Measurements from ENCODE around the gene RBPJ.

The RBPJ gene

DNA sequence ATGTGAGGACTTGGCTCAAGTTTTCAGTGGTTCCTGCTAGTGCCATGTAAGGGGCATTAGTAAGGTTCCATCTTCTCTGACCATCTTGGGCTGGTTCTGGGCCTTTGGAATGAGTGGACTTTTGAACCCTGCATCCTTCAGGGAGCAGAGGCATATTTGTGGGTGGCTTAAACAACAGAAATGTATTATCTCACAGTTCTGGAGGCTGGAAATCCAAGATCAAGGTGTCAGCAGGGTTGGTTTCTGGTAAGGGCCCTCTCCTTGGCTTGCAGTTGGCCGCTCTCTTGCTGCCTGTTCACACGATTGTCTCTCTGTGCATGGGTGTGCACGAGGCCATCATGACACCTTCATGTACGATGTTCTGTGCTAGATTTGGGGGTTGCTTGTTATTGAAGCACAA lies 148.2 kb downstream of the RBPJ start:
- H3K4me3 Mint-ChIP-seq = no peak overlapping the region
- peaks cover 5% of the 10 kb centered on the region for H3K27me3 Mint-ChIP-seq (ENCODE audit: low read depth)
- no peaks in the 10 kb centered on the region for H3K9me3 Mint-ChIP-seq
- no peaks in the 10 kb centered on the region for H3K4me1 Mint-ChIP-seq (ENCODE audit: low read depth)
- no peaks in the 10 kb centered on the region for H3K36me3 Mint-ChIP-seq (ENCODE audit: low read depth)
- no peak overlapping the region for H3K27ac Mint-ChIP-seq

DNA sequence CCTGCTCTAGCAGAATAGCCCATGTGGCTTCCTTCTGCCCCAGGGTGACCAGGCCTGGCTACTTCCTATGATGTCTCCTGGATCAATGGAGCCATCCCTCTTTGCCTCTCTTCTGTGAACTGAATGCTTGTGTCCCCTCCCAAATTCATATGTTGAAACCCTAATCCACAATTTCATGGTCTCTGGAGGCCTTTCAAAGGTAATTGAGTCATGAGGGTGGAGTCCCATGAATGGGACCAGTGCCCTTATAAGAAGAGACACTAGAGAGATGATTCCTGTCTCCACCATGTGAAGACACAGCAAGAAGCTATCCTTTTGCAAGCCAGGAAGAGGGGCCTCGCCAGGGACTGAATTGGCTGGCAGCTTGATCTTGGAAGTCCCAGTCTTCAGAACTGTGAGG lies 151.1 kb downstream of the RBPJ start:
- no peak overlapping the region for H3K4me3 Mint-ChIP-seq
- H3K36me3 Mint-ChIP-seq (ENCODE audit: low read depth) = no peaks in the 10 kb centered on the region
- no peak overlapping the region for H3K27ac Mint-ChIP-seq
- peaks cover 5% of the 10 kb centered on the region for H3K27me3 Mint-ChIP-seq (ENCODE audit: low read depth)
- no peaks in the 10 kb centered on the region for H3K4me1 Mint-ChIP-seq (ENCODE audit: low read depth)
- no peaks in the 10 kb centered on the region for H3K9me3 Mint-ChIP-seq

DNA sequence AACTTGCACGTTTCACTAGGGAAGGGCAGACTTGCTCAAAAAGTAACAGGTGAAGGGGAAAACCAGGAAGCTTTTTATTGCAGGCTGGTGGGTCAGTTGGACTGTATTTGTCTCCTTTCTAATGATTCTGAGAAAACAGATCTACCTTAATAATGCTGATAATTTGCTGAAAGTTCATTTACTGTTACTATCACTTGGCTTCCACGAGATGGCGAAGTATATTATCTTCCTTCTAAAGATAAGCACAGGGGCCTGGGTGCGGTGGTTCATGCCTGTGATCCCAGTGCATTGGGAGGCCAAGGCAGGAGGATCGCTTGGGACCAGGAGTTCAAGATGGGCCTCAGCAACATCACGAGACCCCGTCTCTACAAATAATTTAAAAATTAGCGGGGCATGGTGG lies 153.1 kb downstream of the RBPJ start:
- Mint-ChIP-seq H3K36me3 (ENCODE audit: low read depth) (no peaks in the 10 kb centered on the region), H3K27me3 (ENCODE audit: low read depth) (peaks cover 5% of the 10 kb centered on the region), H3K4me1 (ENCODE audit: low read depth) (no peaks in the 10 kb centered on the region), H3K4me3 (no peak overlapping the region), H3K9me3 (no peaks in the 10 kb centered on the region), H3K27ac (no peak overlapping the region)

DNA sequence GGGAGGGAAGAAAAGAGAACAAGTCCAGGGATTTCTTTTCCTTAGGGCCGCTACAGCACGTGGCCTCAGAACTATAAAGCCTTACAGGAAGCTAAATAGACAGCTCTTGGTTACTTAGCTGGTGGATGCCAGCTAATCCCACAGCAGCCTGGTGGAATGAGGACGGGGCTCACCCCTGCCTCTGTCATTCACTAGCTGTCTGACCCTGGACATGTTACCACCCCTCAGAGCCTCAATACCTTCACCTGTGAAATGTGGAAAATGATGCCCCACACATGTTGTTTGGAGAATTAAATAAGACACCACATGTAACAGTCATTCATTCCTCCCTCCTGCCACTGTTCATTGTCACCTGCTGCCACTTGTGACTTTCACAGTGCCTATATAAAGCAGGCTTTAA lies 153.7 kb downstream of the RBPJ start:
- H3K4me1 Mint-ChIP-seq (ENCODE audit: low read depth) = no peaks in the 10 kb centered on the region
- peaks cover 5% of the 10 kb centered on the region for H3K27me3 Mint-ChIP-seq (ENCODE audit: low read depth)
- no peaks in the 10 kb centered on the region for H3K9me3 Mint-ChIP-seq
- H3K4me3 Mint-ChIP-seq = no peak overlapping the region
- H3K36me3 Mint-ChIP-seq (ENCODE audit: low read depth) = no peaks in the 10 kb centered on the region
- no peak overlapping the region for H3K27ac Mint-ChIP-seq

DNA sequence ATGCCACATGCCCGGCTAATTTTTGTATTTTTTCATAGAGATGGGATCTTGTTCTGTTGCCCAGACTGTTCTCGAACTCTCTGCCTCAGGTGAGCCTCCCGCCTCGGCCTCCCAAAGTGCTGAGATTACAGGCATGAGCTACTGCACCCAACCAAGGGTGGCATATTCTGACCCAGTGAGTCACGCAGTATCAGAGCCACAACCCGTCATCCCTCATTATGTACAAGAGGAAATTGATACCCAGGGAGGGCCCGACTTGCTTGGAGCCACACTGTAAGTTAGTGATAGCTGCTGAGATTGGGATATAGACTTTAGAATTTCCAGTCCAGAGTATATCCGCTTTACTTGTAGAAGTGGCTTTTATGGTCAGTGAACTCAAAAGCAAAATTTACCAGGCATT lies 154.9 kb downstream of the RBPJ start:
- Mint-ChIP-seq H3K4me3 (no peak overlapping the region), H3K36me3 (ENCODE audit: low read depth) (no peaks in the 10 kb centered on the region), H3K27me3 (ENCODE audit: low read depth) (peaks cover 2% of the 10 kb centered on the region), H3K4me1 (ENCODE audit: low read depth) (no peaks in the 10 kb centered on the region), H3K27ac (no peak overlapping the region), H3K9me3 (no peaks in the 10 kb centered on the region)

DNA sequence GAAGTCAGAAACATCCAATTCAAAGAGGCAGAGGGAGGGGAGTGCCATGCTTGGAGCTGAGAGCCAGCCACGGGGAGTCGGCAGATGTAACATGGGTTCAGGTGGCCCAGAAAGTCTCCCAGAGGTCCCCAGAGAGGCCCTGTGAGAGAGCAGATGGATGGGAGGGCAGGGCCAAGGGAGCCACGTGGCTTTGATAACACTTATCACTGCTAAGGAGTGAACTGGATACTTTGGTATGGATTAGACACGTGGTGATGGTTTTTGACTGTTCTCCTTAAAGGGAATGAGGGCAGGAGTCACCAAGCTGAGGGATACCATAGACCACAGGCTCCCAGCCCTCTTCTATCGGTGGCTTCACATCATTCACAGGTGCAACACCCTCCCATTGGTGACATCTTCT lies 155.7 kb downstream of the RBPJ start:
- Mint-ChIP-seq H3K27ac (no peak overlapping the region), H3K4me1 (ENCODE audit: low read depth) (no peaks in the 10 kb centered on the region), H3K9me3 (no peaks in the 10 kb centered on the region), H3K36me3 (ENCODE audit: low read depth) (no peaks in the 10 kb centered on the region), H3K27me3 (ENCODE audit: low read depth) (no peaks in the 10 kb centered on the region), H3K4me3 (no peak overlapping the region)

DNA sequence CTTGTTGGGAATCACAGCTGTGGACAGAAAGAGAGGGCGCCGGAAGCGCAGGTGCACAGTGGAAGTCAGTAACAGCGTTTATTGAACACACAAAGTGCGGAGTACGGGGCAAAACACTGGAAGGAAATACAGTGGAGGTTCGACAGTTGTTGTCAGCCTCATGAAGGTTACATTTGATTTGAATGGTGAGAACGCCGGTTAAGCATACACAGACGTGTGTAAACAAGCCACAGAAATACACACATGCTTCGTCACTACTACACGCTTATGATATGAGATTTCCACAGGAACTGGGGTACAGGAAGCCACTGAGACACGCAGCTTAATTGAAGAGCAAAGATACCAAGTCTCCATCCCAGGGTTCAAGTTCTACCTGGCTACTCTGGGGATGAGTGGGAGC lies 157.5 kb downstream of the RBPJ start:
- H3K27me3 Mint-ChIP-seq (ENCODE audit: low read depth) = no peaks in the 10 kb centered on the region

DNA sequence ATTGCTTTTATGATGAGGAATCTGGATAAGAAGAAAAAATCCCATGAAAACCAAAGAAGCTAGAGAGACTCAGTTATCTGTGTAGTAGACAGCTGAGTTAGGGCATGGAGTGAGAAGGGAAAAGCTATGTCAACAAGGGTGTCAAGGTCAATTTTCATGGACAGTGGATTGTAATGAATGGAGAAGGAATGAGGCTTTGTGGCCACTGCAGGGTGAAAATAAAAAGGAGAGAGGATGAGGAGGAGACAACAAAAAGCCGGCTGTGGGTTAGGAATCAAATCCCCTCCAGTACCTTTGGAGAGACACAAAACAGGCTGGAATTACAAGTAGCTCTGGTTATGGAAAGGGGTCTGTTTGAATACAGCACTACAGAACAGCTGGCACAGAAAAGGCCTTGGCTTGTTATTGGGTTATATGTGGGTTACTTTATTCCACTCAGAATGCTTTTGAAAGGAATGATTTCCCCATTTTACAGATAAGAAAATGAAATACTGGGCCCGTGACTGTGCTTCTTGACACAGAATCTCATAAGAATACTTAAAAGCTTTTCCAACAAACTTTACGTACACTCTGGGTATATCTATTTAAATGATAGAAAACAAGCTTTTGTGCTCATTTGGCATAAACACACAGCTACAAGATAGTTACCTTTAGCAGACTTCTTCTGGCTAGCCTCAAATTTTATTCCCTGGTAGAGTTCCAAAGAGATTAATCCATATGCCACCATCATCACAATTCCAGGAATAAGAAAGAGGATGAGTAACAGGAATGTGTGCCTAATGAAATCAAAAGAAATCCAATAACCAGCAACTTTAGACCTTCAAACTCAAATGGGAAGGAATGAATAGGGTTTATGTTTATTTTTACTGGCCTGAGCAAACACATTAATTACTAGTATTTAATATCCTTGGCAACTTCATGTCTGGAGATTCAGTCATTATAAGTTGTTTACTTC lies 162.0 kb downstream of the RBPJ start:
- Mint-ChIP-seq H3K4me1 (ENCODE audit: low read depth) (no peaks in the 10 kb centered on the region), H3K9me3 (no peaks in the 10 kb centered on the region), H3K36me3 (ENCODE audit: low read depth) (no peaks in the 10 kb centered on the region), H3K27me3 (ENCODE audit: low read depth) (no peaks in the 10 kb centered on the region), H3K4me3 (no peak overlapping the region), H3K27ac (no peak overlapping the region)

More for the DNA sequence above, 157.5 kb downstream of the RBPJ start:
- Mint-ChIP-seq H3K4me1 (ENCODE audit: low read depth) (no peaks in the 10 kb centered on the region), H3K36me3 (ENCODE audit: low read depth) (no peaks in the 10 kb centered on the region), H3K27ac (no peak overlapping the region), H3K9me3 (no peaks in the 10 kb centered on the region), H3K4me3 (no peak overlapping the region)

DNA sequence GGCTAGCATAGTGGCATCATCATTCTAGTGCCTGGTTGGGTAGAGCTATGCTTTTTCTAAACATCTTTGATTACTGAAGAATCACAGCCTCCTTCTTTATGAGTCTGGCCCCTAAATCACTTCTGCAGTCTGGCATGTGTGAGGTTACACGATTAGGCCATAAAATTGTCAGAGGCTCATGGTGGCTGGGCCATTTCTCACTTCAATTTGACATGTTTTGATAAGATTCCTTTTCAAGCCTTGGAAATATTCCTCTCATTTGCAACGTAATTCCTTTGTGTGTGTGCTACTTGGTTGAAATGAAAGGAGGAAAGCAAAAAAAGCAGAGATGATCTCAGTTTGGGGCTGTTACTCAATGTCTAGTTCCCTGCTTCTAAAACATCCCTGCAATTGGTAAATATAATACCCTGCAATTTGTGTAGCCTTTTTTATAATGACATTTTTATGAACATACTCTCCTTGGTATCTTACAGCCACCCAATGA lies 163.3 kb downstream of the RBPJ start:
- H3K4me1 Mint-ChIP-seq (ENCODE audit: low read depth) = no peaks in the 10 kb centered on the region
- H3K27ac Mint-ChIP-seq = no peak overlapping the region
- H3K9me3 Mint-ChIP-seq = no peaks in the 10 kb centered on the region
- no peaks in the 10 kb centered on the region for H3K36me3 Mint-ChIP-seq (ENCODE audit: low read depth)
- H3K4me3 Mint-ChIP-seq = no peak overlapping the region
- H3K27me3 Mint-ChIP-seq (ENCODE audit: low read depth) = peaks cover 4% of the 10 kb centered on the region

DNA sequence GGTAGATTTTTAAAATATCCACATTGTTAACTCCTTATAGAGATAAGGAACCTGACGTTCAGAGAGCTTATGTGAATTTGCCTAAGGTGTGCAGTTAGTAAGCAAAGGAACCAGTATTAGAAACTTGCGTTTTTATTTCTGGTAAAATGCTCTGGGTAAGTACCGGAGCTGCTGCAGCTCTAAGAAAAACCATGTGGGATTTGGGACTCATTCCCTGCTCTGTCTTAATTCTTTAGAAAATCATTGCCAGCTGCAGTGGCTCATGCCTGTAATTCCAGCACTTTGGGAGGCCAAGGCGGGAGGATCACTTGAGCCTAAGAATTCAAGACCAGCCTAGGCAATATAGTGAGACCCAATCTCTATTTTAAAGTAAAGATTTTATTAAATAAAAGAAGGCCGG lies 163.7 kb downstream of the RBPJ start:
- Mint-ChIP-seq H3K27me3 (ENCODE audit: low read depth) (peaks cover 5% of the 10 kb centered on the region), H3K27ac (no peak overlapping the region), H3K4me3 (no peak overlapping the region), H3K4me1 (ENCODE audit: low read depth) (no peaks in the 10 kb centered on the region), H3K36me3 (ENCODE audit: low read depth) (no peaks in the 10 kb centered on the region), H3K9me3 (no peaks in the 10 kb centered on the region)

Data from T-helper 1 cell treated with Interleukin-12 subunit alpha and Interleukin-12 subunit beta and Interleukin-4 antibody, amounts not matched to agents 30 μg/mL and 1 μg/mL, for 36 hours (primary cell).